ENCODE results near the gene ZNHIT2.

DNA sequence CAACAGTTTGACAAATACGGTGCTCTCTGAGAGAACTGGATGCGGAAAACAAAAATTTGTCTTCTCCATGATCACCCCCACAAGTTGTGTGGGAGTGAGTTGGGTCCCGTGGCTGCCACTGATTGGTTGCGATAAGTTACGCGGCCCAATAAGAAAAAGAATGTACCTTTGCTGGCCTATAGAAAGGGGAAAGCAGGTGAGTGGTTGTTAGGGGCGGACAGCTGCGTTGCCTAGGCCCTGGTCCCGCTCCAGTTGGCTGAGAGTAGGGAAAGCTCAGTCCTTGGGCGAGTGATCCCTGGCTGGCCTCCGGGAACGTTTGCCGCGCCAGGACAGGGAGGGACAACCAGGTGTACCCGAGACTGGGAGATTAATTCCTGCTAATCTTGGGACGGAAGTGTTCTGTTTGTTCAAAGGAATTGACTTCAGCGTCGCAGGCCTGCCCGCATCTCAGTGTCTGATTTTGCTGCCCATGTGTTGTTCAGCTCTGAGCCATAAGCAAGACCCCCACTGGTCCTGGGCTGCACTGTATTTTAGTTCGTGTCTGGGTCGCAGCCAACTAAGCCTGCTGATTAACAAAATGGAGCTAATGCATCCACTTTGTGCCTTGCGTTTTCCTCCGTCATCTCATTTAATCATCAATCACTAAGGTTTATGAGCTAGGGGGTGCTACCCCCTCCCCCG, 17.6 kb upstream of the ZNHIT2 start:
- TF ChIP-seq, protein P1, sequence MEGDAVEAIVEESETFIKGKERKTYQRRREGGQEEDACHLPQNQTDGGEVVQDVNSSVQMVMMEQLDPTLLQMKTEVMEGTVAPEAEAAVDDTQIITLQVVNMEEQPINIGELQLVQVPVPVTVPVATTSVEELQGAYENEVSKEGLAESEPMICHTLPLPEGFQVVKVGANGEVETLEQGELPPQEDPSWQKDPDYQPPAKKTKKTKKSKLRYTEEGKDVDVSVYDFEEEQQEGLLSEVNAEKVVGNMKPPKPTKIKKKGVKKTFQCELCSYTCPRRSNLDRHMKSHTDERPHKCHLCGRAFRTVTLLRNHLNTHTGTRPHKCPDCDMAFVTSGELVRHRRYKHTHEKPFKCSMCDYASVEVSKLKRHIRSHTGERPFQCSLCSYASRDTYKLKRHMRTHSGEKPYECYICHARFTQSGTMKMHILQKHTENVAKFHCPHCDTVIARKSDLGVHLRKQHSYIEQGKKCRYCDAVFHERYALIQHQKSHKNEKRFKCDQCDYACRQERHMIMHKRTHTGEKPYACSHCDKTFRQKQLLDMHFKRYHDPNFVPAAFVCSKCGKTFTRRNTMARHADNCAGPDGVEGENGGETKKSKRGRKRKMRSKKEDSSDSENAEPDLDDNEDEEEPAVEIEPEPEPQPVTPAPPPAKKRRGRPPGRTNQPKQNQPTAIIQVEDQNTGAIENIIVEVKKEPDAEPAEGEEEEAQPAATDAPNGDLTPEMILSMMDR (IDR thresholded peaks at IDR 0.05): no peak
- TF ChIP-seq ZFX (IDR thresholded peaks at IDR 0.05; ENCODE audit: borderline replicate concordance): no peak
